Eye (tissue), 1 donor: ENCODE results near the gene UNCX.

Experiments used
- DNase-seq: peaks from one replicate; pipeline ENCODE4 v3.0.0-alpha.2; 2015

UNCX gene

DNA sequence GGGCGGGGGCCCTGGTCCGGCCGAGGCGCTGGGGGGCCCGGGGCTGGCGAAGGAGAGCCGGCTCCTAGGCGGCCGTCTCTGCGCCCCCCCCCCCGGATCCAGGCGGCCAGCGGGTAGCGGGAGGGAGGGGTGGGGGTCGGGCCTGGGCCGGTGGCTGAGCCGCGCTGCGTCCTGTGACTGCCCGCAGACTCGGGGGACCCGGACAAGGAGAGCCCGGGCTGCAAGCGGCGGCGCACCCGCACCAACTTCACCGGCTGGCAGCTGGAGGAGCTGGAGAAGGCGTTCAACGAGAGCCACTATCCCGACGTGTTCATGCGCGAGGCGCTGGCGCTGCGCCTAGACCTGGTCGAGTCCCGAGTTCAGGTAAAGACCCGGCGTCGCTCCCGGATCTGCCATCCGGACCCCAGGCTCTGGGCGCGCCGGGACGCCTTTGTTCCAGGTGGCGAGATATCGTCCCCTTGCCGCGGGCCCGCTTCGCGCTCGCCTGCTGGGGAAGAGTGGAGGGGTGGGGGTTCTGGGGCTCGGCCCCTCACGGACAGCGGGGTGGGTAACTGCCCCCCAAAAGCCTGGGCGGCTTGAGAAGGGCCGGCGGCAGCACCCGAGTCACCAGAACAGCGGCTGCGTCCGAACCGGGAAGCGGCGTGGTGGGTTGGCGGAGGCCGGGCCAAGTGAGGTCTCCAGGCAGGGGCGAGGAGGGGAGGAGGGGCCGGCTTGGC, 819 bp downstream of the UNCX start:
- peak; percentile 61 for DNase-seq

- peak; percentile 60 for DNase-seq
Measured at GRCh38 chr7:1234049-1234880, 1.6 kb downstream of the UNCX start.

DNA sequence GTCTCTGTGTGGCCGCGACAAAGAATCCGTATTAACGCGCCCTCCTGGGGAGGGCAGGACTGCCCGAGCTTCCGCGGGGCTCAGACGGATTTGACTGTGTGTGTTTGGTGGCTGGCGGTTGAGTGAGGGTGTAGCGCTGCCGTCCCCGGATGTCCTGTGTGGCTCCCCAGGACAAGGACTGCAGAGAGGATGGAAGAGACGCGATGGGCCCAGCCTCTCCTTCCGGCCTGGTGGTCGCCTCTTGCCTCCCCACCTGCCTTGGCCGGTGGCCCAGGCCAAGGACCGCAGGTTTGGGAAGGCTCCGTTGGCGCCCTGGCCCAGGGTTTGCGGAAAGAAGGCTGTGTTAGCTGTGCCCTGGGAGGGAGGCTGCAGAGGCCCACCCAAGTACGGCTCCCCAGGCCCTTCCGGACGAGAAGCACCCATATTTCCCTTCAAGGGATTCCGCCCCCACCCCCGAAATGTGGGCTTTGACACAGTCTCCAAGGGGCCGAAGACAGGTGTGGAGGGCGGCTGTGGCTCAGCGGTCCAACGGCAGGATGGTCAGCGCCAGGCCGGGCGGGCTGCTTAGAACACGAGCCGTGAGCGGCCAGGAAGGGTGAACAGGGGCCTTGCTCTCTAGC, 2.3 kb downstream of the UNCX start:
- DNase-seq = peak; percentile 49

- peak; percentile 56 for DNase-seq
Measured at GRCh38 chr7:1235501-1236131, 2.9 kb downstream of the UNCX start.

- DNase-seq = no peak
Measured at GRCh38 chr7:1236132-1236661, 3.5 kb downstream of the UNCX start.

DNA sequence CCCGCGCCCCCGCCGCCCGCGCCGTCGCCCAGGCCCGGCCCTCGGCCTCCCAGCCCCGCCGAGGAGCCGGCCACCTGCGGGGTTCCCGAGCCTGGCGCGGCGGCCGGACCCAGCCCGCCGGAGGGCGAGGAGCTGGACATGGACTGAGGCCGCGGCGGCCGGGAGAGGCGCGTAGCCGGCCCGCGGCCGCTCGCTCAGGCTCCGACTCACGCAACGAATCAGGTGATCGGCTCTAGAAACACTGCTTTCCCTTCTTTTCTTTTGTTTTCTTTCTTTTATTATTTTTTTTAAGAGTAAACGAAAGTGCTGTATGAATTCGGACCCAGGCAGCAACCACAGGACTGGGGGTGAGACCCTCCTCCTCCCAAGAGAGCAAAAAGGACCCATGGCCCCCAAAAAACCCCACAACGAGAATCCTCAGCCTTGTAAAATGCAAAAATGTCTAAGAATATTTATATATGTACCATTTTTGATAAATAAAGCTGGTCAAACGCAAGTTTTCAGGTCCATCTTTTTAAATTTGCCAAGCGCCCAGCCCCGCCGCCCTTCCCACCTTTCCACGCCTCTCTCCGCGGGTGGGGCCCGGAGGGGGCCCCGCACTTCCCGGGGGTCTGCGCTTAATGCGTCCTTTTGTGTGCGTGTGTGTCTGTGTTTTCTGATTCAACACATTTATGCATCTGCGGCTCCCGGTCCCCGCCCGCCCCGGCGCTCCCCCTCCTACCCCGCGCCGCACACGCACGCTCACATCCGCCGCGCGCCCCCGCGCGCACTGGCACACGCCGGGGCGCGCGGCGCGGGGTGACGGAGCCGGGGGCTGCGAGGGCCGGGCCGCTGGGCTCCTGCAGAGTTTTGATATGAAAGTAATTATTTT, 4.4 kb downstream of the UNCX start:
- DNase-seq = peak; percentile 60

GRCh38 chr7:1237704-1238255, 5.1 kb downstream of the UNCX start:
- peak; percentile 70 for DNase-seq

- peak; percentile 61 for DNase-seq
Measured at GRCh38 chr7:1238450-1238882, 5.8 kb downstream of the UNCX start.

DNA sequence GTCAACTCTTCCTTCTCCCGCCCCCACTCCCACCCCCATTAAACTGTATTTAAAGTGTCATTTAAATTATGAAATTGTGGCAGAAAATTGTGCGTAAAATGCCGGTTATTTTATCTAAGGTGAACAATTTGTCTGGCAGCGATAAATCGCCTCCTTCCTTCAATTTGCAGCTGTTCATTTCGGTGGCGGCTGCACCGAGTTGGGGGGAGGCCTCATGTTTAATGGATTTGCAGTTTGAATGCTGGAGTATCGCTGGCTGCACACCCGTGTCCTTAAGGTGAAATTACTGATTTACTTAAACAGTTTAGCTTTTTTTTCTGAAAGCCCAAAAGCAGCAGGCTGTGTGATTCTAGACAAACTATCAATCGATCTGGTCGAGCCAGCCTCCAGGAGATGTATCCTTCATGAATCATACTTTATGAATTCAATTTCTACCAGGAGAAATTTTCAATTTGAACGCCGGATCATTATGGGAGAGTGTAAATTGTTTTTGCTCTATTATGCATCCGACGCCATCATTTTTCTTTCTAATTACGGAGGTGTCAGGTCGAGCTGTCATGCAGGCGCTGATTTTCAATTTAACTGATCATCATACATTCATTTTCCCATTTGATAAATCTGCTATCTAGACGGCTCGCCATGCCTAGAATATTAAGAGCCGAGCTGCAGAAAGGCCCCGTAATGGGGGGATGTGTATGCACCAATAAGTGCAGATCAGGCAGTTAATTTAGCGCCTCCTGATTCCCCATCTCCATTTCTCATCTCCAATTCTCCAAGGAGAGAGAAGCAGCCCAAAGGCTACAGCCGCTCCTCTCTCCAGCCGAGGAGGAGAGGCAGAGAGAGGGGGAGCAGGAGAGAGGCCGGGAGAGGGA, 6.5 kb downstream of the UNCX start:
- DNase-seq = peak; percentile 67

DNA sequence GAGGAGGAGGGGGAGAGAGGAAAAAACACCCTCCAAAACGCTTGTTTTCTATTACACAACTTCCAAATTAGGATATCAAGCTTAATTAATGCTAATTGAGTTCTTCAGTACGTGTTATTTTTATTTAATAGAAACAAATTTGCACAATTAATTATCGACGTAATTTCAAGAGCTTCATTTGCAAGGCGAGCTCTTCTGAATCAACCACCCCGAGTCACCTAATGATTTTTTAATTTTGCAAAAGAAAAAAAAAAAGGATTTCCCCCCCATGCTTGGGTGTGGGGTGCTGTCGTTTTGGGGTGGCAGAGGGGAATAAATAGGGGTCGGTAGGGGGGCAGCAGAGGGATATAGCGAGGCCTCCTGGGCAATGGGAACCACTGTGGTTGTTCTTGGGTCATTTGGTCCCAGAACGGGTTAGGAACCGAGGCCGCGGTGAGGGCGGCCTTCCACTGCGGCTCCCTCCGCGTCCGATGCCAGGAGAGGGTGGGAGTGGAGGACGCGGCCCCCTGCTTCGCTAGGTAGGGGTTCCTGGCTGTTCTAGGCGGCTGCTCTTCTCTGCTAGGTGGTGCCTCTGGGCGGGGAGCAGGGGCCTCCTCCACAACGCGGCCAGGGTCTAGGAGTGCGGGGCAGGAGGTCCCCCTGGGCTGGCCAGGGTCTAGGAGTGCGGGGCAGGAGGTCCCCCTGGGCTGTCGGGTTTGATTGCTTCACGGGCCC, 7.3 kb downstream of the UNCX start:
- peak; percentile 63 for DNase-seq

- peak; percentile 61 for DNase-seq
Measured at GRCh38 chr7:1240517-1241257, 8.0 kb downstream of the UNCX start.

GRCh38 chr7:1241258-1241602, 8.6 kb downstream of the UNCX start:
- no peak for DNase-seq

DNA sequence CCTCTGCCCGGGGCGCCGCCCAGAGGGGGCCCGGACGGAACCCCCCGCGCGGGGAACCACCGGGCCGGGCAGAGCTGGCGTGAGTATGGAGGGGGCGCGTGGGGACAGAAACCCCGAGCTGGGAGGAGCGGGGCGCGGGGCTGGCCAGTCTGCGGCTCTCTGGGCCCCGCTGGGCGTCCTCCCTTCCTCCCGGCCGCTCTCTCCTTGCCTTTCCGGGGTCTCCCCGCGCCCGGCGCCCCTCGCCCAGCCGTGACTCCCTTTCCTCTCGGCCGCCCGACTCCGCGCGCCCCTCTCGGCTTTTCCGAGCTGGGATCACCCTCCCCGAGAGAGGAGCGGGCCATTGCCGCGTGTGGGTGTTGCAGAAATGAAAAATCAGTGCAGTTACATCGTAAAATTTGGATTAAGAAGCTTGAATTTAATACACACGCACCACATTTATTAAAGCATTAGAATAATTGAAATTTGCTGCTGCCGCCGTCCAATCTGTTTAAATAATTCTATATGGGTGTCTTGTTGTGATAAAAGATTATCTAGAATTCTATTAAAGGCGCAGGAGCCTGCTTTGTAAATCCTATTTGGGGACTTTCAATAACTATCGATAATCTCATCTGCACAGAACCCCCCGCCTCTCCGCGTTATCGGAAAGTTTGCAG, 9.1 kb downstream of the UNCX start:
- peak; percentile 60 for DNase-seq

DNA sequence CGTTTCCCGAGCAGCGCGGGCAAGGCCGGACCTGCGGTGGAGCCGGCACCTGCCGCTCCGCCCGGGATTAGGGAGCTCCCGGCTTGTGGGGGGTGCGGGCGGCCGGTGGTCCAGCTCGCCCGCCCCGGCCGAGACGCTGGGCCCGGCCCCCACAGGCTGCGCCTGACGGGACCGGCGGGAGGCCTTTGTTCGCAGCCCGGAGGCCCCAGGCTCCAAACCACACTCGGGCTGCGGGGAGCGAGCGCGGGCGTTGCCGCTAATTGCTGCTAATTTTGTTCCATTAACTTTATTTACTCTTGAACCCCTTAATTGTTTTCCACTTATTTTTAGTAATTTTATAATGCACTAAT, 9.6 kb downstream of the UNCX start:
- DNase-seq = no peak

GRCh38 chr7:1242606-1243289, 10.1 kb downstream of the UNCX start:
- no peak for DNase-seq

- DNase-seq = no peak
Measured at GRCh38 chr7:1243290-1243963, 10.8 kb downstream of the UNCX start.

- no peak for DNase-seq
Measured at GRCh38 chr7:1243964-1244416, 11.3 kb downstream of the UNCX start.
